ENCODE results near the gene USH2A.

USH2A gene

DNA sequence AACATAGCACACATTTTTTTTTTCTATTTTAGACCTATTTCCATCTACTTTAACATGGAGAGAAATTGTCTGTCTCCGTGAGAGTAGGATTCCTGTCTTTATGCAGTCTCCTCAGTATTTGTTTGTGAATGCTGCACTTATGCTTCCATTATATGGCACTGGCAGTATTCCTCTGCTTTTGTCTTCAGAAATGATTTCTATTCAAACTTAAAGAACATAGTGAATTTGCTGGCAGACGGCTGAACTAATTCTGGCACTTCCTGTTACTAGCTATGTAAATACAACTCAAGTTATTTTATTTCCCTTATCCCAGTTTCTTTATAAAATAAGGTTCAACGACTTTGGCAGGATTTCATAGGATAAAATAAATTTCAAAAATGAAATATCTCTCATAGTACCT is 810.9 kb downstream of the USH2A start:
- in situ Hi-C loops (cut with HindIII; ENCODE audit: low sequenced_read_pairs) = no loop called here

DNA sequence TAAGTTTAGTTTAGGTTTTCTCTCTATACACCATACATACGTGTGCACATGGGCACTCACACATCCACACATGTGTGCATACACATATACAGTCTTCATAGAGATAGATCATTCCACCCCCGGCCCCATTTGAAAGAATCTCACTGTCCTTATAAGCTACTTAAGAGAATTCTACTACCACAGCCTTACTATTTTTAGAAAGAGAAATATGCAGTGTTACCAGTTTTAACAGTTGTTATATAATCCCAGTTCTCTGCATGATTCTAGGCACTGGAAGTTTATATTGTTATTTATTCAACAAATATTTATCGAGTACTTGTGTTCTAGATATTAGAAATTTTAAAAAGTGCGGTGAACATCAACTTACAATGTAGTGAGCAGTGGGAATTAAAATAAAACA is 814.6 kb downstream of the USH2A start:
- in situ Hi-C loops (cut with HindIII; ENCODE audit: low sequenced_read_pairs) = no loop called here

DNA sequence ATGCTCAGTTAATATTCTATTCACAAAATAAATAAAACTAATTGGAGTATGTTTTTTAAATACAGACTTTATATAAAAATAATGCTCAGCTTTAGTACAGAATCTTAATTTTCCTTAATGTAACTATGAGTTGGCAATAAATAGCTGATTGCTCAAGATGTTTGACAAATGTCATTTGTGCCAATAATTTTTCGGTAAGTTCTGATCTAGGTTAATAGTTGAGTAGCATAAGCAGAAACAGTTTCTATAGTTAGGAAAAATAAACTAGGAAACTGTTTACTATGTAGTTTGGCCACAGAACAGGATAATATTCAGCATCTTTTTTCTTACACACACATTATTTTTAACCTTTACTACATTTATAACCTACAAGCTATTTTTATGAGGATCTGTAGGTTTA is 815.8 kb downstream of the USH2A start:
- in situ Hi-C loops (cut with HindIII; ENCODE audit: low sequenced_read_pairs) = no loop called here

DNA sequence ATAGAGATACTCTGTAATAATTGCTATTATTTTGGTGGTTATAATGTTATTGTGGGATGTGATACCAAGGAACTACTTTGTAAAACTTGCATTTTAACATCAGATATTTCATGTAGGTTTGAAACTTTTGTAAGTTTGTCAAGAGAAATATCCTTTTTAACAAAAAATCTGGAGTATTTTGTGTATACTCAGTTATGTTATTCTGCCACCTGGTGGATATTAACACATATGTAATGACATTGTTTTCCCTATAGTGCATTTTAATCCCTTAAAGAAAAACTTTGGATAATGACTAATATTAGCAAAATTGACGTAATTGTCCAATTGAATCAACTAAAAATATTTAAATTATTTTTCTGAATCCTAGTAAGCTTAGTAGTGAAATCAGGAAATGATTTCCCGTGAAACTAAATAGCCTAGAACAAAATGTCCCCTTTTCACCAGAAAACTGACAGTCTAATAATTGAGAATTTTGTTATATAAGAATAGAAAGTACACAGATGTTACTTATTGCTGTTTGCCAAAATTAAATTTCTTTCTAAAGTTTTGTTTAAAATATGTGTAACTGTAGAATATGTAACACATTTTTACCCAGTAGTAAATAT is 816.6 kb downstream of the USH2A start:
- in situ Hi-C loops (cut with HindIII; ENCODE audit: low sequenced_read_pairs) = no loop called here

DNA sequence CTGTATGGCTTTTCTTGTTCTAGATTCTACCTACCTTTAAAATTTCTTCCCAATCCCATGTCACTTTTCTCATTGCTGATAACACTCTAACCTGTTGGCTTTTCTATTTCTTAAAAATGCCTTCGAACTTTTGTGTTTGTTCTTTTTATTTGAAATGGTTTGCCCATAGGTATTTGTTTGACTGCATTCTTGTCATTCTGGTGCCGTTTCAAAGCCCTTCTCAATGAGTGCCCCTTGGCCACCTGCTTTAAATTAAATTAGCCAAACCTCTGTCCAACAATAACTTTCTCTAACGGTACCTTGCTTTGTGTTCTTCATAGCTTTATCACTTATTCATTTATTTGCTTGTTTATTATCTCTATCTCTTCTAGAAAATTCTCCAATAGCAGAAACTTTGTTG is 817.2 kb downstream of the USH2A start:
- in situ Hi-C loops (cut with HindIII; ENCODE audit: low sequenced_read_pairs) = no loop called here

DNA sequence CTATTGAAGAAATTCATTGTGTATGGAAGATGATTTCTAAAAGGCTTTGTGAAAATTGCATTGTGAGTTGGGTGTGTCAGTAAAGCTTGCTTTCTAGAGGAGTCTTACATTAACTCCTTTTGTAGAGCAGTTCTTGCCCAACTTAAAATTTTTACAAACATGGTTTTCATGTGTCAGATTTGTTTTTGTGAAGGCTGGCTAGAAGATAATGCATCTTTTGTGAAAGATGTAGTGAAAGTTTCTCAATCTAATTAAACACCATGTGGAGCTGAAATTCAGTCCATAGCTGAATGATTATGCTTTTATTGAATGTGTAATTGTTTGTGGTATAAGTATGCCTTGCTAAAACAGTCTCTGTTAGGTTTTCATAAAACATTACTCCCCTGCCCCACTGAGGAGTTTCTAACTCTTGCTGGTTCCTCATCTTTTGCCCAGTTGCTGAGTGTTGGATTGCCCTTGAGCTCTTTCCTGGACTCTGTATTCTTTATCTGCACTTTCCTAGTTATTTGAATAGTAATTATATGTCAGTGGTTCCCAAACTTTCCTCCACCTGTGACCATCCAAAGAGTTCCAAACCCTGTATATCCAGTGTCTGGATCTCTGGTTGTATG is 818.1 kb downstream of the USH2A start:
- in situ Hi-C loops (cut with HindIII; ENCODE audit: low sequenced_read_pairs) = no loop called here

DNA sequence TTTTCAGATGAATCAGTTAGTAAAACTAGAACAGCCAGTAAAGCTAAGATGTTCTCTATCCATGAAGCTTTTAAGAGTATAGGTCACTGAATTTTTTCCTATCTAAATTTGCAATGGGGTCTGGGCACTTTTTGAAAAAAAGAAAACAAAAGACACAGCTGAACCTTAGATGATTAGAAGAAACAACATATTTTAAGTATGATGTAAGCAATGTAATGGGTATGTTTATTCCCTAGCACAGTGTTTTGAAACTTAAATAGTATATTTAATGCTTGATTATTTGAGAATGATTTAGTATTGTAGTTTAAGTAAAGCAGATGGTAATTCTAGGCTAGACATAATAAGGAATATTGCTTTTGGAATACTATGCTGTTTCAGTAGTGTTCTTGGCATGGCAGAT is 819.9 kb downstream of the USH2A start:
- in situ Hi-C loops (cut with HindIII; ENCODE audit: low sequenced_read_pairs) = no loop called here

DNA sequence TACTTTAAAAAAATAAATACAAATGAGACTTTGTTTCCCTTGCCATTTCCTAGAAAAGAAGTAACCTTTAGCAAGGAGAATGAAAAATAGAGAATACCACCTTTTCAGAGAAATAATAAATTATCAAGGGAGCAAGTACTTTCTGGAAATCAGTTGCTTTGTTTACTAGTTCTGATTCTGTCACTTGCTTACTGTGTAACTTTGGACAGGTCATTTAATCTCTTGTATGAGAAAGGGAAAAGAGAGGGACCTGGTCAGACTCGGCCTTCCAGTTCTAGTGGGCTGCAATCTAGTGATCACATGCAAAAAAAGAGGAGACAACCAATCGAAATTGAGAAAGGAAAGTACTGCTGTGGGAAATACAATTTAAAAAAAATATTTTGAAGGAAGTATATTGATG is 822.0 kb downstream of the USH2A start:
- in situ Hi-C loops (cut with HindIII; ENCODE audit: low sequenced_read_pairs) = no loop called here

DNA sequence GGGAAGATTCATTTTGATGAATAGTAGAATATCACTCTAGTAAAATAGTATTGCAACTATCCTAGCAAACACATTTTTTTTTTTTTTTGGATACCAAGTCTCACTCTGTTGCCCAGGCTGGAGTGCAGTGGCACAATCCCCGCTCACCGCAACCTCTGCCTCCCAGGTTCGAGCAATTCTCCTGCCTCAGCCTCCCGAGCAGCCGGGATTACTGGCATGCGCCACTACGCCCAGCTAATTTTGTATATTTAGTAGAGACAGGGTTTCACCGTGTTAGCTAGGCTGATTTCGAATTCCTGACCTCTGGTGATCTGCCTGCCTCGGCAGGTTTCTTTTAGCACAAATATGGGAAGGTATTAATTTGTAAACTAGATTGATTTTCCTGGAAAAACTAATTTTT is 822.4 kb downstream of the USH2A start:
- in situ Hi-C loops (cut with HindIII; ENCODE audit: low sequenced_read_pairs) = no loop called here

DNA sequence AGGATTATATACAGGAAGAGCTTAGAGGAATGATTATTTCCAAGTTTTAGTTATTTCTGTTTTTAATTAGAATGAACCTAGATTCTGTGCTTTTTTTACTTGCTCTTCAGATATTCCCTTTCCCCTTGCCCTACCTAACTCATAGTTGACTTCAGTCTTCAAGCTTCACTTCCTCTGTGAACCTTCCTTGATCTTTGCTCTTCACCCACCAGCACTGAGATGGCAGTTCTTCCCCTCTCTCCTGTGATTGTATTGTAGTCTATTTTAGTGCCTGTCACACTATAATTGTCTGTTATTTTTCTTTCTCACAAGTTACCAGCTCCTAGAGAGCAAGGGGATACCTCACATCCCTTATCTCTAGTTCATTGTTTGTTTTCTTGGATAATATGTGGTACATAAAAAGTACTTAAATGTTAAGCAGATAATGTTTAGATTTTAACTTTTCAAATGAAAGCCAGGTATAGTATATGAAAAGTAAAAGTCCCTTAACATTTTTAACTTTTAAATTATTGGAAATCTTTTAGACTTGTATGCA is 822.9 kb downstream of the USH2A start:
- in situ Hi-C loops (cut with HindIII; ENCODE audit: low sequenced_read_pairs) = no loop called here

DNA sequence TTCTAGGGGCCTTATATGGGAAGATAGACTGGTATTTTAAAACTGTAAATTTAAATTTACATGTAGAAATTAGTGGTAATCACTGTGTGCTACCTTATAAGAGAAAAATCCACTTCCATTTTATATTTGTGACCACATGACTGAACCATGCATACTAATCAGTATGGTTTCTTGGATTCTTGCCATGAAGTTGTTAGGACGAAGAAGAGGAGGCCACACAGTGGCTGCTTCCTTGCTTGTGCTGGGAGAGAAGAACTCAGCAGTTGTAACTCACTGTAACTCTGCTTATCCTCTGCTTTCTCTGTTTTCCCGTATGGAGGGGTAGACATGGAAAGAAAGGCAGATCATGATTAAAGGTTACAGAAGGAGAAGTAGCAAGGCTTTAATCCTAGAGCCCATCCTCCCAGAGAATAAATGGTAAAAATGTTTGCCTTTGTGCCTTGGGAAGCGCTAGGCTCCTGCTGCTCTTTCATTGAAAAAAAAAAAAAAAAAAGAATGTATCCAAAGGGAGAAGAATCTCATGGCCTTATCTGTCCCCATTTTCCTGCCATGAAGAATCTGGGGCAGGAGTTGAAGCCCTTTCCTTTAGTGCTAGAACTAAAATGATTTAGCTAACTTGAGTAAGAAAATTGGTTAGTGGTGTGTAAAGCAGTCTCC is 823.7 kb downstream of the USH2A start:
- in situ Hi-C loops (cut with HindIII; ENCODE audit: low sequenced_read_pairs) = no loop called here

DNA sequence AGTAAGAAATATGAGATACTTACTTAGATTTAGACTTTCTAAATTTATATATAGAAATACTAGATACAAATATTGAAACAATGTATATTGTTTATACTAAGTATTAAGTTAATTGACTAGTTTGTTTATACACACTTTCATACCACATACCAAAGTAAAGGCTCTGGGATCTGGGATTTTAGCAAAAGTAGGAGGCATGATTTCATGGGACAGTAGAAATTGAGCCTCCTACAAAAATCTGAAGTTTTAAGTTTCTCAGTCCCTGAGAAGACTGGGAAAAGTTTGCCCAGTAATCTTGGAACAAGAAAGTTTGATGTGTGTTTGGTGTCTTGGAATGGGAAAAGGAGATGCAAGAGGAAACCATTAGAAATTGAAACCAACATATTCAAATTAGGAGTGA is 825.3 kb downstream of the USH2A start:
- in situ Hi-C loops (cut with HindIII; ENCODE audit: low sequenced_read_pairs) = no loop called here

DNA sequence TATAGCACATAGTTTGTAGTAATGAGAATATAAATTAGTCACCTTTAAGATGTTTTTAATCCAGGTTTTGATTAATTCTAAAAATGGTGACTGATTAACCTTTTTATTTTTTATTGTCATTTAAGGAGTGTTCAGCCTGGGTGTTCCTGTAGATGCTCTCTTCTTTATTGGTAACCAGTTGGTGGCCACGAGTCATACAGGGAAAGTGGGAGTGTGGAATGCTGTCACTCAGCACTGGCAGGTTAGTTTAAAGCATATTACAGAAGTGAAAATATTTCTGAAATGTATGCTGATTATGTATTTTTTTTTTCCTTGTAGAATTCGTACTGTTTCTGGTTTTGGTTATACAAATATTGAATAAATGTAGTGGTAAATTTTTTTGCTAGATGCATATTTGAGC is 828.0 kb downstream of the USH2A start:
- in situ Hi-C loops (cut with HindIII; ENCODE audit: low sequenced_read_pairs) = no loop called here

DNA sequence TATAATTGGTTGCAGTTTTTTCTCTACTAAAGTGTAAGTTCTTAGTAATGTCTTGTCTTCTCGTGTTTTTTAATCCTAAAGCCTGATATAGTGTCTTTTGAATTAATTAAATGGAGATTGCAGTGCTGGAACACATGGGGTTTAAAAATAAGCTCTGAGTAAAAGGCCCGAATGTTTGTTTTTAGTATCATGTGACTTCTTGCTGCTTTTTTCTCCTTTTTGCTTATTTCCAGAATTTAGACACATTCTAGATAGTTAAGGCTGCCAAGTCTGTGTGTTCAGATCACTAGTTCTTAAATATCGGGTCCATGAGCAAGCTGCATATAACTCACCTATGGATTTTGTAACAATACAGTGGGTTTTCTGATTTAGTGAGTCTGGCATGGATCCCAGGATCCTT is 828.6 kb downstream of the USH2A start:
- in situ Hi-C loops (cut with HindIII; ENCODE audit: low sequenced_read_pairs) = no loop called here

DNA sequence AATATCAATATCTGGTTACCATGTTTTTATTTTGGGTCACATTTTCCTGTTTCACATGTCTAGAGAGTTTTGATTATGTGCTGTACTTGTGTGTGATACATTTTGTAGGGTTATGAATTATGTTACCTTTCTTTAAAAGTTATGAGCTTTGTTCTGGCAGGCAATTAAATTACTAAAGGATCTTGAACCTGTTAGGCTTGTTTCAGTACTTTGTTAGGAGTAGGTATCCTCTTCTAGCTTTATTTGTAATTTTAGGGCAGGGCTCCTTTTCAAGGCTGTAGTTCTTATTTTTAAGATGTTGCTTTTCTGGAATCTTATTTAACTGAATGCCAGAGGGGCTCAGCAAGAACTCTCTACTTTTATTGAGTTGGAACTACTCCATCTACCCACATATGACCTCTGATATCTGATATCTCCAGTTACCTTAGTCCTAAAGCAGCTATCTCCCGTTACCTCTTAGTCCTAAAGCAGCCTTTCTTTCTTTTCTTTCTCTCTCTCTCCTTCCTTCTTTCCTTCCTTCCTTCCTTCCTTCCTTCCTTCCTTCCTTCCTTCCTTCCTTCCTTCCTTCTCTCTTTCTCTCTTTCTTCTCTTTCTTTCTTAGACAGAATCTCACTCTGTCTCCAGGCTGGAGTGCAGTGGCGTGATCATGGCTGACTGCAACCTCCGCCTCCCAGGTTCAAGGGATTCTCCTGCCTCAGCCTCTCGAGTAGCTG is 832.3 kb downstream of the USH2A start:
- in situ Hi-C loops (cut with HindIII; ENCODE audit: low sequenced_read_pairs) = no loop called here

DNA sequence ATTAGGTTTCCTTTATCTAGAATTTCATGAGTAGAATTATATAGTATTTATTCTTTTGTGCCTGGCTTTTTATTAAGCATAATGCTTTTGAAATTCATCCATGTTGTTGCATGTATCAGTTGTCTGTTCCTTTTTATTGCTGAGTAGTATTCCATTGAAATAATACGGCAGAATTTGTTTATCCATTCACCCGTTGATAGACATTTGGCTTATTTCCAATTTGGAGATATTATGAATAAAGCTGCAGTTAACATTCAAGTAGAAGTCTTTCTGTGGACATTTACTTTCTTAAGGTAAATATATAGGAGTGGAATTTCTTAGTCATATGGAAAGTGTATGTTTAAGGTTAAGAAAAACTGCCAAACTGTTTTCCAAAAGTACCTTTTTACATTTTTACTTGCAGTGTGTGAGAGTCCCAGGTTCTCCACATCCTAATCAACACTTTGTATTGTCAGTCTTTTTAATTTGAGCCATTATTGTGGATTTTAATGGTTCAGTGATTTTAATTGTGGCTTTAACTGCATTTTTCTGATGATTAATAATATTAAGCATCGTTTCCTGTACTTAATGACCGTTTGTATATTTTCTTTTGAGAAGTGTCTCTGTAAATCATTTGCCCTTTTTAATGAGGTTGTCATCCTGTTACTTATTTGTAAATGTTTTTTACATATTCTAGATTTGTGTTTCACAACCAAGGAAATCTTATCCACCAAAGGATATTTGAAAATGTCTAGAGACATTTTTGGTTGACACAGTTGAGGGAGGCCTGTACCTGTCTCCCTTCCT is 833.4 kb downstream of the USH2A start:
- in situ Hi-C loops (cut with HindIII; ENCODE audit: low sequenced_read_pairs) = no loop called here

DNA sequence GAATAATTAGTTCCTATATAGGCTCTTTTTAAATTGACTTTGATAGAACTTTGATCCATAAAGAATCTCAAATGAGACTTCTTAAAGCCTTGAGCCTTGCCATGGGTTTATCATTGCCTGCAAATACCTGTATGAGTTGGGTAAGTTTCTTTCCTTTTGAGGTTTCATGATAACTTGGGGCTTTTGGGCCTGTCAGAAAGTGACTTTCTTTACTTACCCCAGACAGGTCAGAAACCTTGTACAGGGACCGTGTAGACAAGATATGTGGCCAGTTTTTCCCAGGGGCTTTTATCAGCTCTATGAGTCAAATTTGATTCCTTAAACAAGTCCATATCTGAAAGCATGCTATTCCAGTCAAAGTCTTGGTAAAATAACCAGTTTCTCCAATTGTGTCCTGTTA is 838.9 kb downstream of the USH2A start:
- in situ Hi-C loops (cut with HindIII; ENCODE audit: low sequenced_read_pairs) = no loop called here

DNA sequence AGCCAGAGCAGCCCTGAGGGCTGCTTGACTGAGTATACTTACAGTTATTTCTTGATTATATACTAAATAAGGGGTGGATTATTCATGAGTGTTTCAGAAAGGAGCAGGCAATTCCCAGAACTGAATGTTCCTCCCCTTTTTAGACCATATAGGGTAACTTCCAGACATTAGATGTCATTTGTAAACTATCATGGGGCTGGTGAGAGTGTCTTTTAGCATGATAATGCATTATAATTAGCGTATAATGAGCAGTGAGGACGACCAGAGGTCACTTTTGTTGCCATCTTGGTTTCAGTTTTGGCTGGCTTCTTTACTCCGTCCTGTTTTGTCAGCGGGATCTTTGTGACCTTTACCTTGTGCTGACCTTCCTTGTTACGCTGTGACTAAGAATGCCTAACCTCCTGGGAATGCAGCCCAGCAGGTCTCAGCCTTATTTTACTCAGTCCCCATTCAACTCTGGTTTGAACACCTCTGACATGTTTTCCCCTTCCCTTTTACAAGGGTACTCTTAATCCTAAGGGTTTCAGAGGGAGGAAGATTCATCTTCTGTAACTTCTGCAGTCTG is 840.0 kb downstream of the USH2A start:
- in situ Hi-C loops (cut with HindIII; ENCODE audit: low sequenced_read_pairs) = no loop called here

DNA sequence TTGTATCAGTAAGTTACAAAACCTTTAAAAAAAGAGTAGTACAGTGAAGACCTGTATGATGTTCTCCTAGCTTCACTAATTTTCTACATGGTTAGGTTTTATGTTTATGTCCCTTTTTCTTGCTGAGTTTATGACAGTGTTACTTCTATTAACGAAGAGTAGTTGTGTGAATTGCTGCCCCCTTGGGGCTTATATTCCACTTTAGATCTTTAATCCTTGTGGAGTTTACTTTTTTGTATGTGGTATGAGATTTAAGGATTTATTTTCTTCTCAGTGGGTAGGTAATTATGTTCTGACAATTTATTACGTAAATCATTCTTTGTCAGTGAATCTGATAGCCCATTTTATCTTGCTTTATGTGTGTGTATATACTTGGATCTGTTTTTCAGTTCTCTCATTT is 841.4 kb downstream of the USH2A start:
- in situ Hi-C loops (cut with HindIII; ENCODE audit: low sequenced_read_pairs) = no loop called here
